DND-41 (cell line): ENCODE measurements around the gene GPR152.

Experiments used
- ATAC-seq: fragments of 200-7000 bp; cut with Tn5 transposase; 3 replicates; pipeline ENCODE4 v1.9.1; 2021; ENCODE audit warnings: low read depth; ENCODE audit not compliant: insufficient read depth
- DNase-seq: peaks from one replicate; pipeline ENCODE4 v3.0.0-alpha.2; 2020
- H2AFZ ChIP-seq: 2 replicates; pipeline ENCODE4 v1.6.0; 2012; ENCODE audit warnings: low read depth, low read length
- H3K27ac ChIP-seq: 2 replicates; pipeline ENCODE4 v1.5.1; 2012; ENCODE audit warnings: low read length, inconsistent platforms
- H3K27me3 ChIP-seq: fragments of 200-600 bp; sonication (generic); 2 replicates; pipeline ENCODE4 v1.6.0; 2012; ENCODE audit warnings: low read length, mild to moderate bottlenecking, inconsistent platforms; ENCODE audit not compliant: insufficient read depth, poor library complexity
- H3K36me3 ChIP-seq: 2 replicates; pipeline ENCODE4 v1.5.1; 2012; ENCODE audit warnings: low read length, inconsistent platforms; ENCODE audit not compliant: insufficient read depth
- H3K4me1 ChIP-seq: 2 replicates; pipeline ENCODE4 v1.5.1; 2012; ENCODE audit warnings: mild to moderate bottlenecking, low read length; ENCODE audit not compliant: insufficient read depth
- H3K4me2 ChIP-seq: 2 replicates; pipeline ENCODE4 v1.6.0; 2012; ENCODE audit warnings: mild to moderate bottlenecking, moderate library complexity, low read length, inconsistent platforms; ENCODE audit not compliant: insufficient read depth
- H3K4me3 ChIP-seq, 2 experiments: fragments of 200-600 bp in 1 of 2; shearing (Covaris generic) in 1 of 2; 2 replicates each; pipeline ENCODE4 v1.5.1; 2012 to 2016; ENCODE audit warnings: inconsistent platforms in 2 of 2, low read length in 2 of 2, mild to moderate bottlenecking in 2 of 2, low read depth in 1 of 2, moderate library complexity in 1 of 2
- H3K79me2 ChIP-seq: 2 replicates; pipeline ENCODE4 v1.6.0; 2012; ENCODE audit warnings: low read length, inconsistent platforms; ENCODE audit not compliant: insufficient read depth
- H3K9ac ChIP-seq: 2 replicates; pipeline ENCODE4 v1.6.0; 2012; ENCODE audit warnings: low read depth, mild to moderate bottlenecking, inconsistent platforms, low read length, moderate library complexity
- H3K9me3 ChIP-seq: 2 replicates; pipeline ENCODE4 v1.5.1; 2012; ENCODE audit warnings: low read length, moderate library complexity, mild to moderate bottlenecking, inconsistent platforms; ENCODE audit not compliant: insufficient read depth, severe bottlenecking
- H4K20me1 ChIP-seq: 2 replicates; pipeline ENCODE4 v1.6.0; 2012; ENCODE audit warnings: low read length; ENCODE audit not compliant: insufficient read depth
- EZH2 ChIP-seq: IDR thresholded peaks from 3 replicates; pipeline ENCODE4 v1.6.1; 2012; ENCODE audit warnings: borderline replicate concordance, low read depth, mild to moderate bottlenecking, moderate library complexity, low read length, inconsistent platforms; ENCODE audit not compliant: severe bottlenecking
- TF ChIP-seq, protein P1 (sequence below): IDR thresholded peaks from 2 replicates; pipeline ENCODE4 v1.5.1; 2012; ENCODE audit warnings: borderline replicate concordance, low read length, moderate library complexity, mild to moderate bottlenecking; ENCODE audit not compliant: poor library complexity, severe bottlenecking; ENCODE audit errors: extremely low read depth

The GPR152 gene

DNA sequence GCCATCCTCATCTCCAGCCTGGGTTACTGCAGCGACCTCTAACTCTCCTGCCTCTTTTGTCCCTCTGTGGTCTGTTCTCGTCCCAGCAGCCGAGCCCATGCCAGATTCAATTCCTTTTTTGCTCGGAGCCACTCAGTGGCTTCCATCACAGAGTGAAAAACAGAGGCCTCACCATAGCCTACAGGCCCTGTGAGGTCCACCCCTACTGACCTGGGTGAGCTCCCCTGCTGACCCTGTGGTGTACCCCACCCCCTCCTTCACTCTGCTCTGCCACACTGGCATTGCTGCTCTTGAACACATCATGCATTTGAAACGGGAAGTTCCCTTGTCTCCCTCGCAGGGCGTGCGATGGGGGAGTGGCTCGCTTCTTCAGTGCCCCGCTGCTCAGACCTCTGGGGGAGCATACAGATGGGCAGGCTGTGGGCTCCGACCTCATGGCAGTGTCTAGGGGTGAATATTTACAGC is 32.4 kb upstream of the GPR152 start:
- peaks cover 46% of the 10 kb centered on the region for H3K79me2 ChIP-seq
- no peaks in the 10 kb centered on the region for H3K27me3 ChIP-seq
- H3K27ac ChIP-seq = peak overlapping the region; percentile 99
- H3K4me2 ChIP-seq = peak overlapping the region; percentile 76
- peak overlapping the region; percentile 28 to 68; a peak in 3 of 4 replicates for H3K4me3 ChIP-seq
- peaks cover 48% of the 10 kb centered on the region for H3K36me3 ChIP-seq
- H3K4me1 ChIP-seq = peaks cover 44% of the 10 kb centered on the region
- no peak for ATAC-seq
- no peak for TF ChIP-seq EZH2
- TF ChIP-seq, protein P1, sequence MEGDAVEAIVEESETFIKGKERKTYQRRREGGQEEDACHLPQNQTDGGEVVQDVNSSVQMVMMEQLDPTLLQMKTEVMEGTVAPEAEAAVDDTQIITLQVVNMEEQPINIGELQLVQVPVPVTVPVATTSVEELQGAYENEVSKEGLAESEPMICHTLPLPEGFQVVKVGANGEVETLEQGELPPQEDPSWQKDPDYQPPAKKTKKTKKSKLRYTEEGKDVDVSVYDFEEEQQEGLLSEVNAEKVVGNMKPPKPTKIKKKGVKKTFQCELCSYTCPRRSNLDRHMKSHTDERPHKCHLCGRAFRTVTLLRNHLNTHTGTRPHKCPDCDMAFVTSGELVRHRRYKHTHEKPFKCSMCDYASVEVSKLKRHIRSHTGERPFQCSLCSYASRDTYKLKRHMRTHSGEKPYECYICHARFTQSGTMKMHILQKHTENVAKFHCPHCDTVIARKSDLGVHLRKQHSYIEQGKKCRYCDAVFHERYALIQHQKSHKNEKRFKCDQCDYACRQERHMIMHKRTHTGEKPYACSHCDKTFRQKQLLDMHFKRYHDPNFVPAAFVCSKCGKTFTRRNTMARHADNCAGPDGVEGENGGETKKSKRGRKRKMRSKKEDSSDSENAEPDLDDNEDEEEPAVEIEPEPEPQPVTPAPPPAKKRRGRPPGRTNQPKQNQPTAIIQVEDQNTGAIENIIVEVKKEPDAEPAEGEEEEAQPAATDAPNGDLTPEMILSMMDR = no peak
- peak overlapping the region; percentile 95 for H3K9ac ChIP-seq
- H3K9me3 ChIP-seq = no peaks in the 10 kb centered on the region
- DNase-seq = peak; percentile 68
- H2AFZ ChIP-seq = 0 out of 2 replicates have a peak overlapping the region, but pooled peaks have one; percentile 5
- H4K20me1 ChIP-seq = peaks cover 24% of the 10 kb centered on the region

DNA sequence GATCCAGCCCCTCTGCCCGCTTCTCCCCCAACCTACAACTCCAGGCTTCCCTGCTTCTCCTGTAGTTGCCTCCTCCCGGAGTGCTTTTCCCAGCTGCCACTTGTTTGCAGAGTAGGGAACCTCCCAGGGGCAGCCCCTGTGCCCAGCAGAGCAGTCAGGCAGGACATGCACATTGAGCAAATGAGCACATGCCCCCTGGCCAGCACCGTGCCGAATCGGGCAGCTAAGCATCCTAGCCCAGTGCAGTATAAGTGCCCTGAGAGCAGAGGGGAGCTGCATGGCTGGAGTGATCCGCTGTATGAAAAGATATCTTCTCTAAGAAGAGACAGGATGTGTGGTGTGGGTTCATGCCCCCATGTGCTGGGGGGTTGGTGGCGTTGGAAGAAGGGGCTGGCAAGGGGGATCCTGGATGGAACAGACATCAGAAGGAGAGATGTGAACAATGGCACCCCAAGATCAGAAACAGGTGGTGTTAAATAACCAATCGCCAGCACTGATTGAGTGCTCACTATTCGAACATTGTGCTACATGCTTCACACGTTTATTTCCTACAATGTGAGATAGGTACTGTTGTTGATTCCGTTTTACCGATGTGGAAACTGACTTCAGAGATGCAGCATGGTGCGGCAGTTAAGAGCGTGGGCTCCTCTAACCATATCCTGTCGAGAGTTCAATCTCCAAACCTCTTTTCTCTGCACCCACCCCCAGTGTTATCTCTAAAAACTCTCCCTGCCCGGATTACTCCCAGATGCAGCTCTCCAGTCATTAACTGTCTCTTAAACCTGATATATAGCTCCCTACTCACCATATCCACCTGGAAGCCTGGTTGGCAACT is 31.5 kb upstream of the GPR152 start:
- H3K36me3 ChIP-seq = peaks cover 40% of the 10 kb centered on the region
- H3K4me2 ChIP-seq = peak overlapping the region; percentile 76
- peak overlapping the region; percentile 28 for H2AFZ ChIP-seq
- peak; percentile 46 for ATAC-seq
- TF ChIP-seq EZH2 = no peak
- TF ChIP-seq, protein P1 = no peak
- no peaks in the 10 kb centered on the region for H3K27me3 ChIP-seq
- peaks cover 44% of the 10 kb centered on the region for H3K4me1 ChIP-seq
- peaks cover 46% of the 10 kb centered on the region for H3K79me2 ChIP-seq
- peak; percentile 75 for DNase-seq
- H3K27ac ChIP-seq = peak overlapping the region; percentile 99
- H3K9ac ChIP-seq = peak overlapping the region; percentile 95
- H4K20me1 ChIP-seq = peaks cover 22% of the 10 kb centered on the region
- no peaks in the 10 kb centered on the region for H3K9me3 ChIP-seq
- peak overlapping the region; percentile 28 to 68 for H3K4me3 ChIP-seq

DNA sequence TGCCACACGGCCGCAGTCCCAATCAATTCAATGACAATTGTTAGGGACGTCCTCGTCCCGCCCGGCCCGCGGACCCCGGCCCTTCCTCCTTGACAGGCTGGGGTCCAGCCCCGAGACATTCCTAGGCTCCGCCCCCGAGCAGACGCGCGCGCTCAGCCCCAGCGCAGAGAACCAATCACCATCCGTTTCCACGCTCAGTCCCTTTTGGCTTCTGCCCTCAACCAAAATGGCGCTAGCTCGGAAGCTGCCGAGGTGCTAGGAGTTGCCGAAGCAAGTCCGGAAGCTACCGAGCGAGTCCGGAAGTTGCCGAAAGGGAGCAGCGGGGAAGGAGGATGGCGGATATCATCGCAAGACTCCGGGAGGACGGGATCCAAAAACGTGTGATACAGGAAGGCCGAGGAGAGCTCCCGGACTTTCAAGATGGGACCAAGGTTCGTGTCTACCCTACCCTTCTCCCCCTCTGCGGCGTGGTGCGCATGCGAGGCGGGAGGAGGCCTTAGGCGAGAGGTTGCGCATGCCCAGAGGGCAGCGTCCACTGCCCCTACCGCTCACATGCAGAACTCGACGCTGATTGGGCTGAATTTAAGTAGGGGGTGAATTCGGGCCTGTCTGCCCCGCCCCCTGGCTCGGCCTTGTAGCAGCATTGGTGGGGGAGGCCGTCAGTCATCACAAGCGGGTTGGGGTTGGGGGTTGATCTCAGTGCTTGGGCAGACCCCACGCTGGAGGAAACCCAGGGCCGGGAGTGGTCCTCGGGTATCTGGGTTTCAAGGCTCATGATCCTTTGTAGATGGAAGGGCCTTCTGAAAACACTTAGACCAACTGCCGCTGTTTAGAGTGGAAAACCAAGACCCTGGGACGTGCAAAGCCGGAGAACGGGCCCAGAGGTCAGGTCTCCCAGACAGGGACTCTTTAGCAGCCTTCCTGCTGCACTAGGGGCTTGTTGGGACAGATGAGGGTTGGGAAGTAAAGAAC is 30.6 kb upstream of the GPR152 start, which contains the start of gene AIP:
TSS of gene AIP (plus strand) at position 200 of the 972 bp plus-strand sequence. CDS start at position 333, 133 bp downstream.
- H3K36me3 ChIP-seq = peaks cover 31% of the 10 kb centered on the region
- H3K4me1 ChIP-seq = peaks cover 44% of the 10 kb centered on the region
- TF ChIP-seq EZH2 = no peak
- TF ChIP-seq, protein P1 = peak; percentile 40
- H3K27me3 ChIP-seq = no peaks in the 10 kb centered on the region
- H3K27ac ChIP-seq = peak within 1 kb of the TSS; percentile 99
- H3K4me3 ChIP-seq = peak within 1 kb of the TSS; percentile 28 to 68
- peaks cover 45% of the 10 kb centered on the region for H3K79me2 ChIP-seq
- no peaks in the 10 kb centered on the region for H3K9me3 ChIP-seq
- peak; percentile 99 for DNase-seq
- H2AFZ ChIP-seq = peak within 1 kb of the TSS; percentile 87
- peak within 1 kb of the TSS; percentile 95 for H3K9ac ChIP-seq
- peak within 1 kb of the TSS; percentile 76 for H3K4me2 ChIP-seq
- peak; percentile 81 for ATAC-seq
- peaks cover 19% of the 10 kb centered on the region for H4K20me1 ChIP-seq
